ENCODE results near the gene CEP20. TPM values are rescaled to one million over a fixed set of nuclear protein-coding genes. Genes with fewer than 3 reads are reported as not detected.

Gene CEP20
- polyA plus RNA-seq, 2 of the 4 experiments (the other 2 are of a cell fraction): 58.7 to 97.5 TPM

DNA sequence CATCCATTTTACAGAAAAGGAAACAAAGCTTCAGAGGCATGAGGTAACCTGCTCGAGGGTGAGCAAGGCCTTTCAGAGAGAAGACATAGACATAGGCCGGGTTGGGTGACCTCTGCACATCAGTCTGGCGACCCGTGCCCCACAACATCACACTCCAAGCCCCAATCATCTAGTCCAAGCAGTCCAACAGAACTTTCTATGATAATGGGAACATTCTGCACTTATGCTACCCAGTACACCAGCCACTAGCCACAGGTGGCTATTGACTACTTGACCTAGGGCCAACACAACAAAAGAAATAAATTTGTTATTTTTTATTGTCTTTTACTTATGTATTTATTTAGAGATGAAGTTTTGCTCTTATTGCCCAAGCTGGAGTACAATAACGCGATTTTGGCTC lies 52.3 kb downstream of the CEP20 start (continued):
- TF ChIP-seq ESRRA (IDR thresholded peaks at IDR 0.05; ENCODE audit: borderline replicate concordance, low read length): no peak
- TF ChIP-seq NFE2L2 (conservative IDR thresholded peaks at IDR 0.05; ENCODE audit: low read length): no peak
- no peak for TF ChIP-seq POLR2A (IDR thresholded peaks at IDR 0.05; ENCODE audit: low read length)
- TF ChIP-seq HDAC2 (IDR thresholded peaks at IDR 0.05): no peak
- no peak for TF ChIP-seq EP300 (IDR thresholded peaks at IDR 0.05)
- no peak for TF ChIP-seq JUNB (IDR thresholded peaks at IDR 0.05)
- no peak for TF ChIP-seq BHLHE40 (IDR thresholded peaks at IDR 0.05; ENCODE audit: low read depth, low read length)

DNA sequence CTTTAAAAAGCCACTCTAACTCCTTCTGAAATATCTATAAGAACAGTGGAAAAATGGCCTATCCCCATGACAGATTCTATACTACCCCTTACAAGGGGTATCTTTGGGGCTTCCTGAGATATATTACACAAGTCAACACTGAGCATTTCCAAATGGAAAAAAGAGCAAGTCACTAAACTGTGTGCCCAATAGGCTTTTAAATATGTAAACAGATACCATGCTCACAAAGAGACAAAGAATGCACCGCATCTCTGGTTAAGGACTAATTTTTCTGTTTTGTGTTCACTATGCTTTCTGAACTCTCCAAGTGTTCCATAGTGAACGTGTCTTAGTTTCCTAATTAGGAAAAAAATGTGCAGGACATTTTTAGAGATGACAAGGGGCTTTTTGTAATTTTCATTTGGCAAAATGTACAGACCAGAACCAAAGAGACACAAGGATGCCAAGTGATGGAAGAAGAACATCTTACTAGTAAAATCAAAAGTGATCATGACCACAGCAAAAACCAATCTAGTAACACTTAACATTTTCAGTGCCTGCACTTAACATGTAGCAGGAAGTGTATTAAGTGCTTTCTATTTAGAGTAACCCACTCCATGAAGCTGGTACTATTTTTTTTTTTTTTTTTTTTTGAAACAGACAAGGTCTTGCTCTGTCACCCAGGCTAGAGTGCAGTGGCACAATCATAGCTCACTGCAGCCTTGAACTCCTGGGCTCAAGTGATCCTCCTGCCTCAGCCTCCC lies 53.1 kb downstream of the CEP20 start:
- Histone ChIP-seq H3K27ac (no peak overlapping the region), H3K9me3 (no peaks in the 10 kb centered on the region), H3K4me1 (no peaks in the 10 kb centered on the region), H3K4me2 (no peak overlapping the region), H3K4me3 (no peak overlapping the region)
- ChIA-PET CTCF (interaction anchor here (1.4 to 2.4 kb wide), 2 partner anchors 14 to 58 kb away, joined by 3 to 11 read pairs; no protein-coding TSS in a partner anchor), POLR2A (no interaction called here)
- ATAC-seq (no peak), FAIRE-seq (no peak), DNase-seq (ENCODE audit: low read depth in 1 of 2, low spot score in 1 of 2) (no peak)
- WGBS (ENCODE audit: missing lambda C conversion rate): 74% methylated on average over 2 of the region's 2 CpGs
- no peak for TF ChIP-seq NPAS2 (CRISPR knock-in tag; IDR thresholded peaks at IDR 0.05; ENCODE audit: borderline replicate concordance)
- no peak for TF ChIP-seq EHF (CRISPR knock-in tag; IDR thresholded peaks at IDR 0.05)
- no peak for TF ChIP-seq NFE2L2 (conservative IDR thresholded peaks at IDR 0.05; ENCODE audit: low read length)
- TF ChIP-seq, protein P1, sequence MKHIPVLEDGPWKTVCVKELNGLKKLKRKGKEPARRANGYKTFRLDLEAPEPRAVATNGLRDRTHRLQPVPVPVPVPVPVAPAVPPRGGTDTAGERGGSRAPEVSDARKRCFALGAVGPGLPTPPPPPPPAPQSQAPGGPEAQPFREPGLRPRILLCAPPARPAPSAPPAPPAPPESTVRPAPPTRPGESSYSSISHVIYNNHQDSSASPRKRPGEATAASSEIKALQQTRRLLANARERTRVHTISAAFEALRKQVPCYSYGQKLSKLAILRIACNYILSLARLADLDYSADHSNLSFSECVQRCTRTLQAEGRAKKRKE (CRISPR knock-in tag; IDR thresholded peaks at IDR 0.05; ENCODE audit: low read depth): no peak
- TF ChIP-seq RFX5 (IDR thresholded peaks at IDR 0.05): no peak
- TF ChIP-seq, protein P2, sequence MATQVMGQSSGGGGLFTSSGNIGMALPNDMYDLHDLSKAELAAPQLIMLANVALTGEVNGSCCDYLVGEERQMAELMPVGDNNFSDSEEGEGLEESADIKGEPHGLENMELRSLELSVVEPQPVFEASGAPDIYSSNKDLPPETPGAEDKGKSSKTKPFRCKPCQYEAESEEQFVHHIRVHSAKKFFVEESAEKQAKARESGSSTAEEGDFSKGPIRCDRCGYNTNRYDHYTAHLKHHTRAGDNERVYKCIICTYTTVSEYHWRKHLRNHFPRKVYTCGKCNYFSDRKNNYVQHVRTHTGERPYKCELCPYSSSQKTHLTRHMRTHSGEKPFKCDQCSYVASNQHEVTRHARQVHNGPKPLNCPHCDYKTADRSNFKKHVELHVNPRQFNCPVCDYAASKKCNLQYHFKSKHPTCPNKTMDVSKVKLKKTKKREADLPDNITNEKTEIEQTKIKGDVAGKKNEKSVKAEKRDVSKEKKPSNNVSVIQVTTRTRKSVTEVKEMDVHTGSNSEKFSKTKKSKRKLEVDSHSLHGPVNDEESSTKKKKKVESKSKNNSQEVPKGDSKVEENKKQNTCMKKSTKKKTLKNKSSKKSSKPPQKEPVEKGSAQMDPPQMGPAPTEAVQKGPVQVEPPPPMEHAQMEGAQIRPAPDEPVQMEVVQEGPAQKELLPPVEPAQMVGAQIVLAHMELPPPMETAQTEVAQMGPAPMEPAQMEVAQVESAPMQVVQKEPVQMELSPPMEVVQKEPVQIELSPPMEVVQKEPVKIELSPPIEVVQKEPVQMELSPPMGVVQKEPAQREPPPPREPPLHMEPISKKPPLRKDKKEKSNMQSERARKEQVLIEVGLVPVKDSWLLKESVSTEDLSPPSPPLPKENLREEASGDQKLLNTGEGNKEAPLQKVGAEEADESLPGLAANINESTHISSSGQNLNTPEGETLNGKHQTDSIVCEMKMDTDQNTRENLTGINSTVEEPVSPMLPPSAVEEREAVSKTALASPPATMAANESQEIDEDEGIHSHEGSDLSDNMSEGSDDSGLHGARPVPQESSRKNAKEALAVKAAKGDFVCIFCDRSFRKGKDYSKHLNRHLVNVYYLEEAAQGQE (IDR thresholded peaks at IDR 0.05): no peak
- no peak for TF ChIP-seq CBX8 (IDR thresholded peaks at IDR 0.05)
- no peak for TF ChIP-seq SMC3 (IDR thresholded peaks at IDR 0.05)
- TF ChIP-seq KDM1A (IDR thresholded peaks at IDR 0.05; ENCODE audit: low read depth): no peak
- TF ChIP-seq FOXS1 (CRISPR knock-in tag; IDR thresholded peaks at IDR 0.05): no peak
- no peak for TF ChIP-seq MAZ (IDR thresholded peaks at IDR 0.05; ENCODE audit: borderline replicate concordance, low read depth, low read length)
- no peak for TF ChIP-seq BHLHE40 (IDR thresholded peaks at IDR 0.05; ENCODE audit: low read depth, low read length)
- TF ChIP-seq, protein P3, sequence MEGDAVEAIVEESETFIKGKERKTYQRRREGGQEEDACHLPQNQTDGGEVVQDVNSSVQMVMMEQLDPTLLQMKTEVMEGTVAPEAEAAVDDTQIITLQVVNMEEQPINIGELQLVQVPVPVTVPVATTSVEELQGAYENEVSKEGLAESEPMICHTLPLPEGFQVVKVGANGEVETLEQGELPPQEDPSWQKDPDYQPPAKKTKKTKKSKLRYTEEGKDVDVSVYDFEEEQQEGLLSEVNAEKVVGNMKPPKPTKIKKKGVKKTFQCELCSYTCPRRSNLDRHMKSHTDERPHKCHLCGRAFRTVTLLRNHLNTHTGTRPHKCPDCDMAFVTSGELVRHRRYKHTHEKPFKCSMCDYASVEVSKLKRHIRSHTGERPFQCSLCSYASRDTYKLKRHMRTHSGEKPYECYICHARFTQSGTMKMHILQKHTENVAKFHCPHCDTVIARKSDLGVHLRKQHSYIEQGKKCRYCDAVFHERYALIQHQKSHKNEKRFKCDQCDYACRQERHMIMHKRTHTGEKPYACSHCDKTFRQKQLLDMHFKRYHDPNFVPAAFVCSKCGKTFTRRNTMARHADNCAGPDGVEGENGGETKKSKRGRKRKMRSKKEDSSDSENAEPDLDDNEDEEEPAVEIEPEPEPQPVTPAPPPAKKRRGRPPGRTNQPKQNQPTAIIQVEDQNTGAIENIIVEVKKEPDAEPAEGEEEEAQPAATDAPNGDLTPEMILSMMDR (IDR thresholded peaks at IDR 0.05): no peak
- TF ChIP-seq HEYL (CRISPR knock-in tag; IDR thresholded peaks at IDR 0.05): no peak
- TF ChIP-seq SREBF2 (IDR thresholded peaks at IDR 0.05): no peak
- TF ChIP-seq JUN (IDR thresholded peaks at IDR 0.05): no peak
- TF ChIP-seq, protein P4, sequence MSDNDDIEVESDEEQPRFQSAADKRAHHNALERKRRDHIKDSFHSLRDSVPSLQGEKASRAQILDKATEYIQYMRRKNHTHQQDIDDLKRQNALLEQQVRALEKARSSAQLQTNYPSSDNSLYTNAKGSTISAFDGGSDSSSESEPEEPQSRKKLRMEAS (IDR thresholded peaks at IDR 0.05): no peak
- TF ChIP-seq, protein P5, sequence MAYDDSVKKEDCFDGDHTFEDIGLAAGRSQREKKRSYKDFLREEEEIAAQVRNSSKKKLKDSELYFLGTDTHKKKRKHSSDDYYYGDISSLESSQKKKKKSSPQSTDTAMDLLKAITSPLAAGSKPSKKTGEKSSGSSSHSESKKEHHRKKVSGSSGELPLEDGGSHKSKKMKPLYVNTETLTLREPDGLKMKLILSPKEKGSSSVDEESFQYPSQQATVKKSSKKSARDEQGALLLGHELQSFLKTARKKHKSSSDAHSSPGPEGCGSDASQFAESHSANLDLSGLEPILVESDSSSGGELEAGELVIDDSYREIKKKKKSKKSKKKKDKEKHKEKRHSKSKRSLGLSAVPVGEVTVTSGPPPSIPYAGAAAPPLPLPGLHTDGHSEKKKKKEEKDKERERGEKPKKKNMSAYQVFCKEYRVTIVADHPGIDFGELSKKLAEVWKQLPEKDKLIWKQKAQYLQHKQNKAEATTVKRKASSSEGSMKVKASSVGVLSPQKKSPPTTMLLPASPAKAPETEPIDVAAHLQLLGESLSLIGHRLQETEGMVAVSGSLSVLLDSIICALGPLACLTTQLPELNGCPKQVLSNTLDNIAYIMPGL (CRISPR knock-in tag; IDR thresholded peaks at IDR 0.05; ENCODE audit: borderline replicate concordance): no peak

All from A549 (cell line).